Non-pigmented ciliary epithelial cell (primary cell): Measurements from ENCODE around the gene WDR44.
A peak's percentile ranks its signal among the peaks of the same experiment; 100 is the strongest.
"Not testable (repeated sequence)": the region's sequence is repeated elsewhere in the genome, so short reads cannot be mapped to it uniquely, and the experiment has no call there.

Experiments used
- DNase-seq: peaks from one replicate; pipeline ENCODE4 v3.0.0-alpha.2; 2010; ENCODE audit warnings: low read depth

Gene WDR44

GRCh38 chrX:118480172-118480571 is 134.3 kb downstream of the WDR44 start:
- DNase-seq: no peak

DNA sequence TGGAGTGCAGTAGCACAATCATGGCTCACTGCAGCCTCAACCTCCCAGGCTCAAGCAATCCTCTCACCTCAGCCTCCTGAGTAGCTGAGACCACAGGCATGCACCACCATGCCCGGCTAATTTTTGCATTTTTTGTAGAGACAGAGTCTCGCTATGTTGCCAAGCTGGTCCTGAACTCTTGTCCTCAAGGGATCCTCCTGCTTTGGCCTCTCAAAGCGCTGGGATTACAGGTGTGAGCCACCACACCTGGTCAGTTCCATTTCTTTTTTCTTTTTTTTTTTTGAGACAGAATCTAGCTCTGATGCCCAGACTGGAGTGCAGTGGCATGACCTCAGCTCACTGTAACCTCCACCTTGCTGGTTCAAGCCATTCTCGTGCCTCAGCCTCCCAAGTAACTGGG is 136.5 kb downstream of the WDR44 start:
- DNase-seq: not testable (repeated sequence)

DNA sequence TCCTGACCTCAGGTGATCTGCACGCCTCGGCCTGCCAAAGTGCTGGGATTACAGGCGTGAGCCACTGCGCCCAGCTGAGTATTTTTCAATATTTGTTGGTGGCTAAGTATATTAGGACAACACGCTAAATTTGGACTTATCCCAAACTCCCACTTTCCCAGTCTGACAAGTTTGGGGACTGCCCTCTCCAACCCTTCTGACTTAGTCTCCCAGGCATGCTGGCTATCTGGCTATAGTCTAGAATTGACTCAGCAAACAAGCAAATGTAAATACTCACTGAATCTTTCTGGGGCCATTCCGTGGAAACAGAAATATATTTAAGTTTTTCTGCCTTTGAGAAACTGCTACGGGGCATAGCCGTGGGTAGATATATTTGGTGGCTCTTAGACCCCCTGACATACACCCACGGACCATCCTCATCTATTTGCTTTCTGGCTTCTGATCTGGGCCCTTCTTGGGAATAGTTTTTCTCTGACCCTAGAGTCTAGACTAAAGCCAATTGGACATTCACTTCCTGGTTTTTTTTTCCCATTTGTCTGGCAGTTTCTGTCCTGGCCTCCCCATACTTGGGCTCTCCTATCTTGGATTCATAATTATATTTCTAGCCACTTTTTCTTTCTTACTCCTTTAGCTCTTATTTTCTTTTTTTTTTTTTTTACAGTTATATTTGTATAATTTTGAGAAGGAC is 138.5 kb downstream of the WDR44 start:
- no peak for DNase-seq

- not testable (repeated sequence) for DNase-seq
These were observed 140.8 kb downstream of the WDR44 start for GRCh38 chrX:118486693-118487092.

GRCh38 chrX:118493016-118493415 is 147.1 kb downstream of the WDR44 start:
- DNase-seq: no peak

DNA sequence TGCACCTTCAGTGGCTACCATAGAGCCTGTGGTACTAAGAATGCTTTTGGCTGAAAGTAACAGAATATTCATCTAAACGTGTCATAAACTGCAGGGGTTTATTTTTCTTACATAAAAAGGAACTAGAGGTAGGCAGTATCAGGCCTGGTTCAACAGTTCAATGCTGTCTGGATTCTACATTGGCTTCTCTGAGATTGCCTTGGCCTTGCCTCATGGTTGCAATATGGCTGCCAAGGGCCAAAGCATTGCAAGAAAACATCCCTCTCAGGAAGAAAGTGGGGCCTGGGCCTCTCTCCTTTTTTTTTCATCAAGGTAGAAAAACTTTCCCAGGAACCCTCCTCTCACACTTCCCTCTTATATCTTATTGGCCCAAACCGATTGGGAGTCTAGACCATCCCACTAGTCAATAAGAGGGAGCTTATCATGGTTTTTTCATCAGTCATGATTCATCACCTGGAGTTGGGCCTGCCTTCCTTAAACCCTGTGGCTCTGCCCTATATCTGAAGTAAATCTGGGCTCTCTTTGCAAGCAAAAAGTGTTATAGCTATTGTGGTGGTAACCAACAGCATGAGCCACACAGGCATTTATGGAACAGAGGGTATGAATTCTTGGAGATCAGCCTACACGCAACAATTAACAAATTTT is 147.9 kb downstream of the WDR44 start:
- no peak for DNase-seq

GRCh38 chrX:118495061-118495921 is 149.4 kb downstream of the WDR44 start, which contains the start of gene DOCK11:
DOCK11 (plus strand) TSS chrX:118495815; CDS start chrX:118495972, 157 bp downstream.
- peak; percentile 40 for DNase-seq

- no peak for DNase-seq
These were observed 150.3 kb downstream of the WDR44 start for GRCh38 chrX:118495958-118496762.

DNA sequence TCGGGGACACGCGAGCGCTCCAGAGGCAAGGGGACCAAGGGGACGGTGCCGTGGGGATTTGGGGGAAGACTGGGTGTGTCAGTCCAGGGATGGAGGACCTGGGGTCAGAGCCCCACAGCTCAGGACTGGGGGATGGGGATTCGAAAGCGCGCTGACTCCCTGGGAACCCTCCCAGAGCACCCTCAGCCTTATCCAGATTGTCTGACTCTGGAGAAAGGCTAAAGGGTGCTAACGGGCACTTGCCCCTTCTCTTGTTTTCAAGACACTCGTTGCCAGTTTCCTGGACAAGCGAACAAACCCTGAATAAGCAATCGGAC is 150.8 kb downstream of the WDR44 start:
- DNase-seq: no peak

DNA sequence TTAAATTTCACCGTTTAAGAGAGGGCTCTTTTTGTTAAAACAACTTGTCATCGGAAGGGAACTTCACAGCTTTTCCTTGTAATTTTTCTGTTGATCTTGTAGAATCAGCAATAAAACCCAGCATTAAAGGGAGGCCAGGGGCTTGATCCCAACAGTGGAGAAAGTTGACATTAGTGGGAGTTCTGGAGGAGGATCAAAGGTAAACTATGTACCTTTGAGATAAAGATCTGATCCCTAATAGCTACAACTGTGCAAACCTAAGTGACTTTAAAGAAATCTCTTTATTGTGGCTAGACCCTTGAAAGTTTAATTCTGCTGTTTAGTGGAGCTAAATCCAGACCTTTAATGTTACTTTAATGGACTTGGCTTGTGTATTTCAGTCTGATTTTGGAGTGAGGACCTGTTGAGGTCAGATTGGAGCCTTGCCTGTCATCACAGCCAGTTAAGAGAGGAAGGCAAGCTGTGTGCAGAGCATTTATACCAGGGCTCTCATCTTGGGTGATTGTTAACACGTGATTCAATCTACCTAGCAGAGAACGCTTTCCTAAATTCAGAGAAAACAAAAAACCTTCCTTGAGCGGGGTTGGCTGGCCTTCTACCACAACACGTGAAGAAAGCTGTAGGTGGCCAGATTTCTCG is 151.4 kb downstream of the WDR44 start:
- DNase-seq: no peak

GRCh38 chrX:118498351-118498750 is 152.4 kb downstream of the WDR44 start:
- no peak for DNase-seq

DNA sequence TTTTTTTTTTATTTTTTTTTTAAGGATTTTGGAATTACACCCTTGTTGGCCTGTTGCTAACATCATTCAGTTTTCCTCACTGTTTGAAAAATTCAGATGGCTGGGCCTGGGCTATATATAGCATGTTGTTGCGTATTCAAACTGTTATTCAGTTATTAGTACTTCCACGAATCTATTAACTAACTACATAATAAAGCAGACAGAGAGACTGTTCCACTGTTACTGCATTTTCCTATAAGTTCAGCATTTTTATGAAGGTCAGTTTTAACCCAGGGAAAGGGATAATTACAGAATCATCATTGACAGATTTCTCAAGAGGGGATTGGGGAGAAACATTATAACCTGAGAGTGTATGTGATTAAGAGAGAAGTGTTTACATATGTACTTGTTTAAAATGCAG is 152.8 kb downstream of the WDR44 start:
- DNase-seq: no peak

DNA sequence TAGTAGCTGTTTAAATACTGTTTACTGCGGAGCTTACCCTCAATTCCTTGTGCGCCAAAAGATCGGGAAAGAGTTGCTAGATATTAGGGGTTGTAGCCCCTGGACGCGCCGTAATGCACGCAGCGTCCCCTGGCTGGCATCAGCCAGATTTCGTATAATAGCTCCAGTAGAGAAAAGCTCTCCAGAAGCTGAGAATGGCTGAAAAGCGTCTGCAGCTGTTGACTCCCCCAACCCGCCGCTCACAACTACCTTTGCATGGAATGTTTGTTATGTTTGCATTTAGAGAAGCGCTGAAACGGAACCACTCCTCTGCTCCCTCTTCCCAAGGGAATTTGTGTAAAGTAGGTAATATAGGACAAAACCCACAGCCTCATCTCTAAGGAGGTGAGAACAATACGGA is 153.4 kb downstream of the WDR44 start:
- DNase-seq: no peak
